Measurements from ENCODE around the gene DYNLT4.
"Not testable (repeated sequence)": the region's sequence is repeated elsewhere in the genome, so short reads cannot be mapped to it uniquely, and the experiment has no call there.

DYNLT4 gene

GRCh38 chr1:44808063-44808937 lies 1.1 kb upstream of the DYNLT4 start, which contains the start of gene BTBD19:
BTBD19 (plus strand) TSS chr1:44808523; CDS start chr1:44808821, 298 bp downstream.
- DNase-seq: peak; percentile 68

GRCh38 chr1:44807364-44808062 lies 362 bp upstream of the DYNLT4 start:
- DNase-seq: peak; percentile 87

- no peak for DNase-seq
Measured at GRCh38 chr1:44806025-44806703, 987 bp downstream of the DYNLT4 start.

- DNase-seq: no peak
Measured at GRCh38 chr1:44805311-44806024, 1.7 kb downstream of the DYNLT4 start.

GRCh38 chr1:44803312-44804095 lies 3.6 kb downstream of the DYNLT4 start:
- no peak for DNase-seq

- no peak for DNase-seq
Measured at GRCh38 chr1:44803062-44803311, 4.2 kb downstream of the DYNLT4 start.

- DNase-seq: no peak
Measured at GRCh38 chr1:44802306-44803061, 4.7 kb downstream of the DYNLT4 start.

- no peak for DNase-seq
Measured at GRCh38 chr1:44801491-44802305, 5.5 kb downstream of the DYNLT4 start.

- peak; percentile 98 for DNase-seq
Measured at GRCh38 chr1:44799770-44800584, 7.2 kb downstream of the DYNLT4 start, which contains the start of gene PLK3. PLK3 (plus strand) TSS chr1:44800377; CDS start chr1:44800464, 87 bp downstream.

- DNase-seq: no peak
Measured at GRCh38 chr1:44798481-44799365, 8.4 kb downstream of the DYNLT4 start.

GRCh38 chr1:44797886-44798285 lies 9.3 kb downstream of the DYNLT4 start:
- DNase-seq: not testable (repeated sequence)

GRCh38 chr1:44792736-44793502 lies 14.2 kb downstream of the DYNLT4 start:
- peak; percentile 3 for DNase-seq

GRCh38 chr1:44790968-44791801 lies 16.0 kb downstream of the DYNLT4 start:
- DNase-seq: no peak

- DNase-seq: no peak
Measured at GRCh38 chr1:44788120-44788860, 18.9 kb downstream of the DYNLT4 start, which contains the start of gene BEST4. BEST4 (minus strand) TSS chr1:44788170; CDS start chr1:44787705, 465 bp downstream.

GRCh38 chr1:44787506-44787905 lies 19.6 kb downstream of the DYNLT4 start:
- no peak for DNase-seq

All from activated CD8-positive, alpha-beta memory T cell treated with anti-CD3 and anti-CD28 coated beads, Interleukin-2, amount 50 U/mL, for 4 hours (primary cell).